Stimulated activated CD8-positive, alpha-beta memory T cell treated with anti-CD3 and anti-CD28 coated beads, Interleukin-2, amount 100 ng/mL, for 48 hours (primary cell): ENCODE results near the gene LRRC36.

Source experiments
- DNase-seq, 2 donors: peaks; one replicate each; pipeline ENCODE4 v3.0.0-alpha.2; 2020; ENCODE audit warnings: low read depth in 2 of 2

LRRC36 gene

GRCh38 chr16:67326472-67327309 lies at the start of gene LRRC36, which contains the start of gene KCTD19:
Gene LRRC36 (plus strand): TSS chr16:67326815. CDS start chr16:67326863, 48 bp downstream.
Gene KCTD19 (minus strand): TSS chr16:67326741. CDS start chr16:67326707, 34 bp downstream.
- peak; percentile 75 to 80 for DNase-seq

- DNase-seq: peak in 1 of 2 donors; percentile 31
Measured at GRCh38 chr16:67277294-67277998, 49.2 kb upstream of the LRRC36 start.

GRCh38 chr16:67277999-67278772 lies 48.4 kb upstream of the LRRC36 start:
- DNase-seq: no peak

GRCh38 chr16:67278773-67279295 lies 47.8 kb upstream of the LRRC36 start:
- peak; percentile 43 to 53 for DNase-seq

GRCh38 chr16:67279296-67280089 lies 47.1 kb upstream of the LRRC36 start, which contains the start of gene PLEKHG4:
Gene PLEKHG4 (plus strand): TSS chr16:67279532. CDS start chr16:67280045, 513 bp downstream.
- peak; percentile 74 to 75 for DNase-seq

- DNase-seq: no peak
Measured at GRCh38 chr16:67280090-67281015, 46.3 kb upstream of the LRRC36 start.

GRCh38 chr16:67281536-67282446 lies 44.8 kb upstream of the LRRC36 start:
- DNase-seq: no peak

- DNase-seq: no peak
Measured at GRCh38 chr16:67282447-67282805, 44.2 kb upstream of the LRRC36 start.

GRCh38 chr16:67283039-67283825 lies 43.4 kb upstream of the LRRC36 start:
- no peak for DNase-seq

GRCh38 chr16:67283826-67284555 lies 42.6 kb upstream of the LRRC36 start:
- DNase-seq: no peak

- no peak for DNase-seq
Measured at GRCh38 chr16:67284699-67285646, 41.6 kb upstream of the LRRC36 start.

- no peak for DNase-seq
Measured at GRCh38 chr16:67286441-67287235, 40.0 kb upstream of the LRRC36 start.

GRCh38 chr16:67287960-67288359 lies 38.7 kb upstream of the LRRC36 start:
- DNase-seq: no peak

GRCh38 chr16:67291461-67291860 lies 35.2 kb upstream of the LRRC36 start:
- no peak for DNase-seq

GRCh38 chr16:67294171-67294757 lies 32.4 kb upstream of the LRRC36 start:
- no peak for DNase-seq
